Calu3 (cell line): ENCODE data around the gene ADAMTS20. TPM values are rescaled to one million over a fixed set of nuclear protein-coding genes. Genes with fewer than 3 reads are reported as not detected.

Source experiments
- BruUV-seq: library from RNA; stranded (reverse); fragments of 400-500 nt; replicated peaks from 2 replicates; lab custom pipeline; 2021; lab: Mats Ljungman, UMichigan
- CTCF ChIA-PET: fragments of 300-600 bp; sonication (Branson Sonifier 250); formaldehyde crosslinking; loops from one replicate; lab custom pipeline; 2022; ENCODE audit warnings: antibody characterized with exemption; lab: Charles Lee
- DNase-seq: peaks from one replicate; pipeline ENCODE4 v3.0.0; 2022
- H3K27ac Mint-ChIP-seq: one replicate; pipeline ENCODE4 v1.8.0; 2022; ENCODE audit warnings: mixed read lengths; ENCODE audit not compliant: unreplicated experiment
- H3K27me3 Mint-ChIP-seq: one replicate; pipeline ENCODE4 v1.8.0; 2022; ENCODE audit warnings: mixed read lengths; ENCODE audit not compliant: unreplicated experiment
- H3K36me3 Mint-ChIP-seq: one replicate; pipeline ENCODE4 v1.8.0; 2022; ENCODE audit warnings: mild to moderate bottlenecking, moderate library complexity, mixed read lengths; ENCODE audit not compliant: insufficient read depth, unreplicated experiment
- H3K4me1 Mint-ChIP-seq: one replicate; pipeline ENCODE4 v1.8.0; 2022; ENCODE audit warnings: mild to moderate bottlenecking, low read depth, mixed read lengths; ENCODE audit not compliant: unreplicated experiment
- H3K4me3 Mint-ChIP-seq: one replicate; pipeline ENCODE4 v1.8.0; 2022; ENCODE audit warnings: mild to moderate bottlenecking, low read depth, moderate library complexity, mixed read lengths; ENCODE audit not compliant: unreplicated experiment
- H3K9me3 Mint-ChIP-seq: one replicate; pipeline ENCODE4 v1.8.0; 2022; ENCODE audit warnings: low read depth, mixed read lengths; ENCODE audit not compliant: unreplicated experiment
- intact Hi-C: fragments of 100-400 bp; cut with micrococcal nuclease; formaldehyde crosslinking; loops from one replicate; pipeline ENCODE4 v1.10.0; 2022; ENCODE audit not compliant: unreplicated experiment
- total RNA-seq: library from RNA; stranded (reverse); gene quantifications from 2 replicates; pipeline ENCODE4 v1.2.3, GENCODE V29; 2022
- TF ChIP-seq, protein P1 (sequence below): fragments of 200-600 bp; IDR thresholded peaks from one replicate; pipeline ENCODE4 v1.8.0; 2022; ENCODE audit warnings: antibody characterized with exemption; ENCODE audit not compliant: unreplicated experiment

Gene ADAMTS20
- total RNA-seq, 1 experiment from 2014 or later: not detected

DNA sequence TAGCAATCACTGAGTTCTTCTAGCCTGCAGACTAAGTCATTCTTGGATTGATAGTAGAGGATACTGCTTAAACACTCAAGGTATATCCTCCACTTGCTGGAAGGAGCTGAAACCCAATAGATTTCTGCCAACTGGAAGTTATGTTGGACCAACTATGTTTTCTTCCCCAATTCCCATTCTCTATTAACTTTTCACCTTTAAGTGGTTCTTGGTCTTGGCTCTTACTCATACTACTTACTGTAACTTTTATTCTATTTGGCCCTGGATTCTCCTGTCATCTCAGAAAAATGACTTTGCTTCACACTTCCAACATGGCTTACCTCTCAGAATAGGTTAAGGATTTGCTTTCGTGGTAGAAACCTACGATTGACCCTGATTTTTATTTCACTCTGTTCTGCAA, 244.9 kb downstream of the ADAMTS20 start:
- intact Hi-C loops: no loop called here
- no peak for DNase-seq
- Mint-ChIP-seq H3K27ac (no peak overlapping the region), H3K36me3 (peaks cover 5% of the 10 kb centered on the region), H3K9me3 (peaks cover 4% of the 10 kb centered on the region), H3K4me1 (peaks cover 8% of the 10 kb centered on the region), H3K27me3 (no peaks in the 10 kb centered on the region), H3K4me3 (no peak overlapping the region)
- TF ChIP-seq, protein P1, sequence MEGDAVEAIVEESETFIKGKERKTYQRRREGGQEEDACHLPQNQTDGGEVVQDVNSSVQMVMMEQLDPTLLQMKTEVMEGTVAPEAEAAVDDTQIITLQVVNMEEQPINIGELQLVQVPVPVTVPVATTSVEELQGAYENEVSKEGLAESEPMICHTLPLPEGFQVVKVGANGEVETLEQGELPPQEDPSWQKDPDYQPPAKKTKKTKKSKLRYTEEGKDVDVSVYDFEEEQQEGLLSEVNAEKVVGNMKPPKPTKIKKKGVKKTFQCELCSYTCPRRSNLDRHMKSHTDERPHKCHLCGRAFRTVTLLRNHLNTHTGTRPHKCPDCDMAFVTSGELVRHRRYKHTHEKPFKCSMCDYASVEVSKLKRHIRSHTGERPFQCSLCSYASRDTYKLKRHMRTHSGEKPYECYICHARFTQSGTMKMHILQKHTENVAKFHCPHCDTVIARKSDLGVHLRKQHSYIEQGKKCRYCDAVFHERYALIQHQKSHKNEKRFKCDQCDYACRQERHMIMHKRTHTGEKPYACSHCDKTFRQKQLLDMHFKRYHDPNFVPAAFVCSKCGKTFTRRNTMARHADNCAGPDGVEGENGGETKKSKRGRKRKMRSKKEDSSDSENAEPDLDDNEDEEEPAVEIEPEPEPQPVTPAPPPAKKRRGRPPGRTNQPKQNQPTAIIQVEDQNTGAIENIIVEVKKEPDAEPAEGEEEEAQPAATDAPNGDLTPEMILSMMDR: no peak
- no TSS peak for BruUV-seq
- CTCF ChIA-PET: no interaction called here

GRCh38 chr12:43306066-43306465, 245.9 kb downstream of the ADAMTS20 start:
- no TSS peak for BruUV-seq
- CTCF ChIA-PET: no interaction called here

DNA sequence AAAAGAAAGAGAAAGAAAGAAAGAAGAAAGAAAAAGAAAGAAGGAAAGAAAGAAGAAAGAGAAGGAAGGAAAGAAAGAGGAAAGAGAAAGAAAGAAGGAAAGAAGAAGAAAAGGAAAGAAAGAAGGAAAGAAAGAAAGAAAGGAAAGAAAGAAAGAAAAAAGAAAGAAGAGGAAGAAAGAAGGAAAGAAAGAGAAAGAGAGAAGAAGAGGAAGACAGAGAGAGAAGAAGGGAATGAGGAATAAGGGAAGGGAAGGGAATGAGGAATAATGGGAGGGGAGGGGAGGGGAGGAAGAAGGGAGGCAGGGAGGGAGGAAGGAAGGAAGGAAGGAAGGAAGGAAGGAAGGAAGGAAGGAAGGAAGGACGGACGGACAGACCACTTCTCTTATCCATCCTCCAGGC, 246.9 kb downstream of the ADAMTS20 start:
- intact Hi-C loops: no loop called here
- TF ChIP-seq, protein P1: no peak
- Mint-ChIP-seq H3K27me3 (no peaks in the 10 kb centered on the region), H3K9me3 (no peaks in the 10 kb centered on the region), H3K4me1 (no peaks in the 10 kb centered on the region), H3K36me3 (peaks cover 5% of the 10 kb centered on the region), H3K4me3 (no peak overlapping the region), H3K27ac (no peak overlapping the region)
- CTCF ChIA-PET: no interaction called here
- no TSS peak for BruUV-seq
- DNase-seq: no peak

More at GRCh38 chr12:43306066-43306465, 245.9 kb downstream of the ADAMTS20 start:
- H3K27ac Mint-ChIP-seq: no peak overlapping the region
- peak; percentile 17 for DNase-seq
- peaks cover 5% of the 10 kb centered on the region for H3K36me3 Mint-ChIP-seq
- H3K4me3 Mint-ChIP-seq: no peak overlapping the region
- H3K27me3 Mint-ChIP-seq: no peaks in the 10 kb centered on the region
- TF ChIP-seq, protein P1: no peak
- peaks cover 4% of the 10 kb centered on the region for H3K9me3 Mint-ChIP-seq
- intact Hi-C loops: no loop called here
- H3K4me1 Mint-ChIP-seq: peaks cover 7% of the 10 kb centered on the region

Other genes starting within 250 kb of the ADAMTS20 start
- 10.2 and 15.5 TPM in 2 replicates for gene PUS7L, start 206.6 kb upstream of the ADAMTS20 start, total RNA-seq
- gene IRAK4, start 206.7 kb upstream of the ADAMTS20 start, total RNA-seq: 8.4 and 11.4 TPM in 2 replicates